Right lobe of liver (tissue), 4 donors: Measurements from ENCODE around the gene XIST.

Source experiments
- POLR2A ChIP-seq: fragments of 450-650 bp; IDR thresholded peaks from one replicate; pipeline ENCODE4 v1.6.1; 2017; ENCODE audit warnings: antibody characterized with exemption, mild to moderate bottlenecking
- TF ChIP-seq, protein P1 (sequence below), 4 donors: fragments of 200-600 bp in 3 of 4; fragments of 450-650 bp in 1 of 4; IDR thresholded peaks; one replicate each; pipeline versions ENCODE4 v1.5.1 to v1.8.0; 2016 to 2022; ENCODE audit warnings: antibody characterized with exemption in 4 of 4, mild to moderate bottlenecking in 2 of 4
- donor health status: DM: no; HTN: no; CAD: no.
- donor health status: DM: no; HTN: no; CAD: no.
- donor health status: DM: no; HTN: yes; CAD: no.

DNA sequence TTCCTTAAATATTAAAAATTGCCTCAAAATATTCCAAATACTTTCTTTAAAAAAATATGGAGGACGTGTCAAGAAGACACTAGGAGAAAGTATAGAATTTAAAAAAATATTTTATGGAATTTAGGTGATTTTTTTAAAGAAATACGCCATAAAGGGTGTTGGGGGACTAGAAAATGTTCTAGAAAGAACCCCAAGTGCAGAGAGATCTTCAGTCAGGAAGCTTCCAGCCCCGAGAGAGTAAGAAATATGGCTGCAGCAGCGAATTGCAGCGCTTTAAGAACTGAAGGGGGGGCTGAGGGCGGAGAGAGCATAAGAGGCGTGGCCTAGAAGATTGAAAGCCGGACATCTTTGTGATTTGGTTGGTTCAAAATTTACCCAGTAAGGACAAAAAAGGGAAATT is at the start of gene XIST:
- TF ChIP-seq, protein P1, sequence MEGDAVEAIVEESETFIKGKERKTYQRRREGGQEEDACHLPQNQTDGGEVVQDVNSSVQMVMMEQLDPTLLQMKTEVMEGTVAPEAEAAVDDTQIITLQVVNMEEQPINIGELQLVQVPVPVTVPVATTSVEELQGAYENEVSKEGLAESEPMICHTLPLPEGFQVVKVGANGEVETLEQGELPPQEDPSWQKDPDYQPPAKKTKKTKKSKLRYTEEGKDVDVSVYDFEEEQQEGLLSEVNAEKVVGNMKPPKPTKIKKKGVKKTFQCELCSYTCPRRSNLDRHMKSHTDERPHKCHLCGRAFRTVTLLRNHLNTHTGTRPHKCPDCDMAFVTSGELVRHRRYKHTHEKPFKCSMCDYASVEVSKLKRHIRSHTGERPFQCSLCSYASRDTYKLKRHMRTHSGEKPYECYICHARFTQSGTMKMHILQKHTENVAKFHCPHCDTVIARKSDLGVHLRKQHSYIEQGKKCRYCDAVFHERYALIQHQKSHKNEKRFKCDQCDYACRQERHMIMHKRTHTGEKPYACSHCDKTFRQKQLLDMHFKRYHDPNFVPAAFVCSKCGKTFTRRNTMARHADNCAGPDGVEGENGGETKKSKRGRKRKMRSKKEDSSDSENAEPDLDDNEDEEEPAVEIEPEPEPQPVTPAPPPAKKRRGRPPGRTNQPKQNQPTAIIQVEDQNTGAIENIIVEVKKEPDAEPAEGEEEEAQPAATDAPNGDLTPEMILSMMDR (IDR thresholded peaks at IDR 0.05): no peak
- TF ChIP-seq POLR2A: peak; percentile 84
